ENCODE results near the gene EFCC1.

The EFCC1 gene

DNA sequence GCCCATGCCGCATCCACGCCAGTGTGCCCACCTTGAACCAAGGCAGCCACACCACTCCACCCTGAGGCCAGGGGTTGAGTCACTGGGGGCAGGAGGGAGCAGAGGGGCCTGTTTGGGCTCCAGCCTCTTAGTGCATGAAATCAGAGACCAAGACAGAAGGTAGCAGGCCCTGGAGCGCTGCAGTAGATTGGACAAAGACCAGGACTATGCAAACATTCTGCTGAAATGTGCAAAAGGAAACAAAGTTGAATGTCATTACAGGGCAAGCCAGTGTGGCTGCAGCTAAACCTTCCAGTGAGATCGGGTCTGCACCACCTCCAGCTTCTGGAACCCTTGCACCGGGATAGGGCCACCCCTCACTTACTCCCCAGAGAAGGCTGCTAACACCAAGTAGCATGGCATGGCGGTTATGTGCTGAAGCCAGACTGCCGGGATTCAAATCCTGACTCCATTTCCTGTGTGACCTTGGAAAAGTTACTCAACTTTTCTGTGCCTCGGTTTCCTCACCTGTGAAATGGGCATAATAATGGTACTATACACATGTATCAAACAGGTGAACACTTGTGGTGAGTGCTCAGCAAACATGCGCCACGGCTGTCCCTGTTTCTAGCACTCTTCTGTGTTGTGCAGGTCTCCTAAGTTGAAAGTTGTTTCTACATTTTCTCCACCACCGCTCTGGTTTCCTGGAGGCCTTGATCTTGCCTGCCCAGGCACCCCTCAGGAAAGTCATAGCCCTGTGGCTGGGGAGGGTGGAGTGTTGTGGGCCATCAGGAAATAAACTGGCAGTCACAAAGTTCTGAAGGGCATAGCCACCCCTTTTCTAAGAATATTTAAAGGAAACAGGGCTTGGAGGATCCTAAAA, 34.5 kb downstream of the EFCC1 start:
- DNase-seq: no peak

GRCh38 chr3:129036222-129037092, 35.4 kb downstream of the EFCC1 start:
- no peak for DNase-seq

DNA sequence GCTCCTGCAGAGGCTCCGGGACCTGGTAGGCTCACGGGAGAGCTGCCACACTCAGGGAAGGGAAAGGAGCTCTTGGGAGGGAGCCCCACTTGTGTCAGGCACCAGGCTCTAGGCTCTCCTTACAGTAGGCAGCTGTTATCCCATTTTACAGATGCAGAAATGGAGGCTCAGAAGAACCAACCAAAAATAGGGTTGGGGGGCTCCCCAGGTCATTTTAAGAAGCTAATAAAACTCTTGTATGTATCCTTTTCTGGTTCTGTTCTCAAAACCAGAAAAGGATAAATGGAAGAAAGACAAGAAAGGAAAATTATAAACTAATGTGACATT, 36.0 kb downstream of the EFCC1 start:
- DNase-seq: no peak

- no peak for DNase-seq
These were observed 37.2 kb downstream of the EFCC1 start for GRCh38 chr3:129038121-129038855.

DNA sequence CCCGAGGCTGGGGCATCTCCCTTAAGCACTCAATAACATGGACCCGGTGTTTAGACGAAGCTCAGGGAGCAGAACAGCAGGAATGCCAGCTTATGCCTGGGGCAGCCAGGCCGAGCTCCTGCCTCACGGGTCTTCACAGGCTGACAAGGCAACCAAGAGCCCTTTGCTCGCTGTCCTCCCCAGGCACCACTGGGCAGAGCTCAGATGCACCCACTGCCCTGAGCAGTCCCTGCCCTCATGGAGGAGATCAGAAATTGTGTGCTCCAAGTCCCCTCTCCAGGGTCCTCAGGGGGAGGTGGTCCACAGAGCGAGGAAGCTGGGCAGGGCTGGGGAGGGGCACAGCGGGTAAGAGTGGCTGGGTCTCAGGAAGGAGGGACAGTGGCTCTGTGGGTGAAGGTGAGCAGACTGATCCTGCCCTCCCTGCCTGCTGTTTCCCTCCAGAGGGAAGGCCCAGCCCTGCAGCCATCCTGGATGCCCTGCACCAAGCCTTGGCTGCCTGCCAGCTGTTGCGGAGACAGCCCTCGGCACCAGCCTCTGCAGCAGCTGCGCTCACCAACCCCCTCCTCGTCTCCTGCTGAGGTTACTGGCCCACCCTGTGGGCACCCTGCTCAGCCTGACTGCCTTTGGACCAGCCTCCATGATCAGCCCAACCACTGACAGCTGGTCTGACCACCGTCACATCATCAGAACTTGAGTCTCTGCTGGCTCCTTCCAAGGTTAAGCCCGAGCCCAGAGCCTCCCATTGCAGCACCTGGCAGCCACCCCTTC, 38.4 kb downstream of the EFCC1 start:
- DNase-seq: no peak

DNA sequence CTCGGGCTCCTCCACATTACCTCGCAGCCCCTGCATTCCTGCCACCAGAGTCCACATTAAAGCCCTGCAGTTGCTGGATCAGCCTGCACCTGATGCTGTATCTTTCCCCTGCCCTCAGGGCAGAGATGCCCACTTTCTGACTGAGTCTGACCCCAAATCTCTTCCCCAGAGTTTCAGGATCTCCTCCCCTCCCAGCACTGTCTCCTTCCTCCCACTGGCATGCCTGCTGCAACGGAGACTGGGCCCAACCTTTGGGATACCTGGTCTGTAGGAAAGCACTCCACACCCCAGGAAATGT, 38.9 kb downstream of the EFCC1 start:
- no peak for DNase-seq

DNA sequence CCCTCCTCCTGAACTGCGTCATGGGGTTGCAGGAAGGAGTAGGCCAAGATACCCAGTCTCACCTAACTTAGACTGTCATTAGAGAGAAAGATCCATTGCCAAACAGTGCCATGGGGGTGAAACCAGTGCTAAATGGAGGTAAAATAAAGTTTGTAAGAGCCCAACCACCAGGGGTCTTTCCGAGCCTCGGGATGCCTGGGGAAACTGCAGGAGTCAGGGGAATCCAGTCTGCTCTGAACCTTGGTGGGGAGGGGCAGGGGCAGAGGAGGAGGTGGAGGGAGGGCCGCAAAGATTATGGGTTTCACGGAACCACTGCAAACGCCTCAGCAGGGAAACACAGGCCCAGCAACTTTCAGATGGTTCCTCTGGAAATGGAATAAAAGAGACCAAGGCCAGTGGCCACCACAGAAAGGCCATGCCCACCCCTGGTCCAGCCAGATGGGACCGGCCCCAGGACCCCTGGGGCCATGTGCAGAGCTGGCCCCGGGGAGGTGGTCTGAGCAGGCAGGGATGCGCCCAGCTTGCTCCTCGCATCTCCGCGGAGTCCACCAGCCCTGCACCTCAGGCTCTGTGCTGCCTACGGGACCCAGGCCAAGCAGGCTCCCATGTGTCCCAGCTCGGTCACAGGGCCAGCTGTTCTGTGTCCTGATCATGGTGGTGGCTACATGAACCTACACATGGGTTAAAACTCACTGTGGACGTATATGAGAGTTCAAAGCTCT, 39.6 kb downstream of the EFCC1 start:
- no peak for DNase-seq

- no peak for DNase-seq
These were observed 44.6 kb downstream of the EFCC1 start for GRCh38 chr3:129045675-129046036.

DNA sequence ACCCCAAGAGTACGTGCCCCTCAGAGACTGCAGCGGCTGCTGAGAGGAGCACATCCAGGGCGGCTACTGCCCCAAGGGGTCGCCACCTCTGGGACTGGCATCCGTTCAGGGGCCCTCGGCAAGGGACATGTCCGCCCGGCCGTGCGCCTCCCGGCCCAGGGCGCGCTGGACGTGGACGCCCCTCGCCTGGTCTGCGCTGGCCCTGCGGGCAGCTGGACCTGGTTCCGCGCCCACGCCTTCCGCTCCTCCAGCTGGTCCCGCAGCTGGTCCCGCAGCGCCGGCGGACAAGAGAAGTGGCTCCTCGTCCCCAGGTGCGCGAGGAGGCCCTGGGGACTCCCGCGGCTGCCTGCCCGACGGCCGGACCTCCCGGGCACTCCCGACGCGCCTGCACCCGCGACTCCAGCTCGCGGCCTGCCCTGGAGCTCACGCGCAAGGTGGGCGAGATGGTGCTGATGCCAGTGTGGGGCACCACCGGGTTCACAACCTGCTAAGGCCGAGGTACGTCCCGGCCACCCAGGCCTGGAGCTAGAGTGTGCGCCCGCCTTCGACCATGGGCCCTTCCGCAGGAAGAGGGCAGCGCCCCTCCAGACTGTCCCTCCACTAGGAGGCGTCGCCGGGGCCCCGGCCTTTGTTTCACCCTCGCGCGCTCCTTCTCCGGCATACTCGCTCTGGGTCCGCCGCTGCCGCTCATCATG, 45.1 kb downstream of the EFCC1 start:
- no peak for DNase-seq

- no peak for DNase-seq
These were observed 45.8 kb downstream of the EFCC1 start for GRCh38 chr3:129046732-129047552.

DNA sequence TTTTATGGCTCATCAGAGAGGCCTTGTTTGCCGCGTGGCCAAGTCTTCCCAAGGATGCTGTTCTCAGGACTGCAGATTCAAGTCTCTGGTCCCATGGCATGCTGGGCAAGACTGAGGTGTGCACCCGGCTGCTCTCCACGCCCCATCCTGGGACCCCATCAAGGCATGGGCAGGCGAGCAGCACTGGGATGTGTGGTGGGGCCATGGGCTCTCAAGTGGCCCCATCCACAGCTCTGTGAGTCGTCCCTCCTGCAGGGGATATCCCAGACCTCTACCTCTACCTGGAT, 46.4 kb downstream of the EFCC1 start:
- no peak for DNase-seq

DNA sequence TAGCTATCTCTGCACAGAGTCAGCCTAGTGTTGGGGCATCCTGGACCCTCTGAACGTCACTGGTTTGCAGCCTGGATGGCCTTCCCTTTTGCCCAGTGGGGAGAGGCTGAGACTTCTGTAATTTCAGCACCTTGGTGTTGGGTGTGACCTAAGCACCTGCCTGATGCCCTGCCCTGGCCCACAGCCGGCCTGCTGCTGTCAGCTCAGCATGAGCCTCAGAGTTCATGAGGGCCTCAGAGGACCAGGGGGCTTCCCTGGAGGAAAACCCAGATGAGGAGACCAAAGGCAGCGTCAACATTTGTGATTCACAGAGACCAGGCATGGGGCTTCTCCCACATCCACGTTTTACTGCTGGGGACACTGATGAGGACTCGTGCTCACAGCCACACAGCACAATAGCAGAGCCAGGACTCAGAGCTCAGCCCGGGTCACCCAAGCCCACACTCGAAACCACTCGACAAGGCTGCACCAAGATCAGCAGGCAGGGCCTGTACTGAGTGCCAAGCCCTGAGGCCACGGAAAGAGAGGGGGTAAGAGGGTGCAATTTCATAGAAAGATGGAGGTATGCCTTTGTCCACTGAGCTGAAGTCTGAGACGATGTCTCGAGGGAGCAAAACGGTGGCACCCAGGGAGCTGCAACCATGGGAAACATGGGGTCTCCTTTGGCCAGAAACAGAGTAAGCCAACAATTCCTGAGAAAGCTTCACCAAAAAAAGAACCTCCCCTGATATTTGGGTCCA, 49.6 kb downstream of the EFCC1 start:
- DNase-seq: no peak

DNA sequence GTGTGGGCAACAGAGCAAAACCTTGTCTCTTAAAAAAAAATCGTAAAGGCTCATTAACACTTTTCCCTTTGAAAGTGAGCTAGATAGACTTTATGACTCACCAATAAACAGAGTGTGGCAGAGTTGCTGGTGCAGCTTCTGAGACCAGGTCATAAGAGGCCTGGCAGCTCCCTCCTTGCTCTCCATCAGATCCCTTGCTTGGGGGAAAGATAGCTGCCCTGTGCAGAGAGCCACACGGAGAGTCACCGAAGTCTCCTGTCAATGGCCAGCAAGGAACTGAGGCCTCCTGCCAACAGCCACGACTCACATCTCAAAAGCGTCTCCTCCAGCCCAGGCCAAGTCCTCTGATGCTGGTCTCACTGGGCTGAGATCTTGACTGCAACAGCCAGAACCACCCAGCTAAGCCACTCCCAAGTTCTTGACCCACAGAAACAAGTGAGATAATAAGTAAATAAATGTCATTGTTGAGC, 50.8 kb downstream of the EFCC1 start:
- DNase-seq: peak; percentile 65

DNA sequence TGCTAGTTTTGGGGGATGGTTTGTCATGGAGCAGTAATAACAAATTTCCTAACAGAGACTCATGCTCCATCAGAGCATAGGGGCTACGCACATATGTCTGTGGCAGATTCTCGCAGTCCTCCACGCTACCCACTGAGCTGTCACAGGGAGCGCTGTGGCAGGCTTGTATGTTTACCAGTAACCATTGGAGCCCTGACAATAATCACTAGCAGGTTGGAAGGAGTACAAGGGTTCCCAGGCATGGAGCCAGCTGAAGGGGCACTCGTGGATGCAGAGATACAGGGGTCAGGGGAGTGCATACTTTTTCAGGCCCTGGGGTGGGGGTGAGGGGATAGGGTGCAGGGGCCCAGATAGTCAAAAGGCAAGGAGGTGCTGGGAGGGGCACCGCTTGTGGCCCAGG, 51.6 kb downstream of the EFCC1 start:
- no peak for DNase-seq

GRCh38 chr3:129054605-129055104, 53.6 kb downstream of the EFCC1 start:
- no peak for DNase-seq

- DNase-seq: no peak
These were observed 55.5 kb downstream of the EFCC1 start for GRCh38 chr3:129056451-129057173.

GRCh38 chr3:129057249-129057648, 56.1 kb downstream of the EFCC1 start:
- no peak for DNase-seq

DNA sequence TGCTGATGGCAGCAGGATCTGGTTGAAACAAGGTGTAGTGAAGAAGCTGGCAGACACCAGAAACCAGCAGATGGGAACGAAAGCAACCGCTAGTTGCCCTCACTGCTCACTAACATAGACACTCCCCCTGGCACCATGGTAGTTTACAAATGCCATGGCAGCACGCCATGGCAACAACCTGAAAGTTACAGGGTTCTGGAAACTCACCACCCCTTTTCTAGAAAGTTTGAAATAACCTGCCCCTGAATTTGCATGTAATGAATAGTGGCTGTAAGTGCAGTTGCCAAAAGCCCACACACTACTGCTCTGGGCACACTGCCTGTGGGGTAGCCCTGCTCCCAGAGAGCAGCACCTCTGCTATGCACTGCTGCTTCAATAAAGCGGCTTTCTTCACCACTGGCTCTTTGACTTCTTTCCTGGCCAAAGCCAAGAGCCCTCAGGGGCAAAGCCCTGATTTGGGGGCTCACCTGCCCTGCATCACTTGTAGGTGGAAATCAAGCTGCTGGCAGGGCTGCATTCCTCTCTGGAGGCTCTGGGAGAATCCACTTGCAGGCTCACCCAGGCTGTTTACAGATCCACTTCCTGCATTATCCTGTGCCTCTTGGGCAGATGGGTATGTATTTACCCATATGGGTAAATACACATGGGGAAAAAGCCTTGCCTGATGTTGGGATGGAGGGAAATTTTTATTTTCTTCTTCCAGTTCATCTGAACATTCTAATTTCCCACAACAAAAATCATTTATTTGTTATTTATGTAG, 57.5 kb downstream of the EFCC1 start:
- no peak for DNase-seq

Measured in kidney glomerular epithelial cell (primary cell).